Activated naive CD4-positive, alpha-beta T cell treated with anti-CD3 and anti-CD28 coated beads, Interleukin-2, amount 10 ng/mL, durations not matched to agents 7 days and 5 days (primary cell): ENCODE measurements around the gene CLIP4.

Source experiments
- CTCF ChIA-PET: fragments of 350-600 bp; sonication (Branson Sonifier 250); formaldehyde crosslinking; loops from one replicate; lab custom pipeline; 2021; ENCODE audit warnings: antibody characterized with exemption; lab: Charles Lee
- DNase-seq: peaks from one replicate; pipeline ENCODE4 v3.0.0-alpha.2; 2020
- H3K27ac Mint-ChIP-seq: one replicate; pipeline ENCODE4 v1.8.0; 2021; ENCODE audit warnings: mild to moderate bottlenecking, moderate library complexity, mixed read lengths
- H3K27me3 Mint-ChIP-seq: one replicate; pipeline ENCODE4 v1.8.0; 2021; ENCODE audit warnings: mild to moderate bottlenecking, mixed read lengths
- H3K36me3 Mint-ChIP-seq: one replicate; pipeline ENCODE4 v1.8.0; 2021; ENCODE audit warnings: mixed read lengths
- H3K4me1 Mint-ChIP-seq: one replicate; pipeline ENCODE4 v1.8.0; 2021; ENCODE audit warnings: mixed read lengths
- H3K4me3 Mint-ChIP-seq: one replicate; pipeline ENCODE4 v1.8.0; 2021; ENCODE audit warnings: mild to moderate bottlenecking, moderate library complexity, mixed read lengths
- H3K9me3 Mint-ChIP-seq: one replicate; pipeline ENCODE4 v1.8.0; 2021; ENCODE audit warnings: mixed read lengths

CLIP4 gene

DNA sequence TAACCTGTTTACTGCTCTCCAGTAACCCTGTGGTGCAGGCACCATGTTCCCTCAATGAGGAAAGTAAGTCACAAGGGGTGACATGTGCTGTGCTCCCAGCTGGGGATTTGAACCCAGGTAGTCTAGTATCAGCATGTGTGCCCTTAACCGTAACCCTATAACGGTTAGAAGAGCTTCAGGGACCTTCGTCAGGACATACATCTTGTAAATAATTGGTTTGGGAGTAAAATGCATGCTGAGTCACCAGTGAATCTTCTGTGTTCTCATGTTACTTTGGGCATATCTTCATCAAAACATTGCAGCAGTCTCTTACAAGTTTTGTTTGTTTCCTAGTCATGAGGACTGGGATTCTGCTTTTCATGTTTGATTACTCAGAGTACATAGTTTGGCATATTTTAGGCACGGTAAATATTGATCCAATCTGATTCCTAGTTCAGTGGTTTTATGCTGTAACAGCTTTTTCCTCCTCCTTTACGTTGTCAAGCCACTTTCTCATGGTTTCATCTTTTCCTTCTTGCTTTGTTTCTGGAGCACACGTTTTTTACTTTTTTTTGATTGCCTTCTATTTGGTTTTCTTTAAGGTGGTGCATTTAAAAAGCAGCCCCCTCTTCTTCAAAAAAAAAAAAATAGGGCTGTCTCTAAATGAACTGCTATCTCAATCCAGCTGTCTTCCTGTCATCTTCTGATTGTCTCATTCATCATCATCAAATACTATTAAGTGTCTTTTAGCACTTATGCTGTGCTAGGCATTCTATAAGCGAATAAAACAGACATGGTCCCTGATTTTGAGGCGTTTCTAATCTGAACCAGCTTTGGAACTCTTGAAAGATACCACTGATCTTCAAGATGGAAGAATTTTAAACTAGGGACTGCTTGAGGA, 50.4 kb downstream of the CLIP4 start:
- Mint-ChIP-seq H3K36me3 (peaks cover 38% of the 10 kb centered on the region), H3K27ac (no peak overlapping the region), H3K4me3 (no peak overlapping the region), H3K4me1 (no peaks in the 10 kb centered on the region), H3K27me3 (no peaks in the 10 kb centered on the region), H3K9me3 (no peaks in the 10 kb centered on the region)
- DNase-seq: no peak
- CTCF ChIA-PET: interaction anchor here (1.5 kb wide), 1 partner anchor 207 kb away, joined by 6 read pairs; no protein-coding TSS in a partner anchor

DNA sequence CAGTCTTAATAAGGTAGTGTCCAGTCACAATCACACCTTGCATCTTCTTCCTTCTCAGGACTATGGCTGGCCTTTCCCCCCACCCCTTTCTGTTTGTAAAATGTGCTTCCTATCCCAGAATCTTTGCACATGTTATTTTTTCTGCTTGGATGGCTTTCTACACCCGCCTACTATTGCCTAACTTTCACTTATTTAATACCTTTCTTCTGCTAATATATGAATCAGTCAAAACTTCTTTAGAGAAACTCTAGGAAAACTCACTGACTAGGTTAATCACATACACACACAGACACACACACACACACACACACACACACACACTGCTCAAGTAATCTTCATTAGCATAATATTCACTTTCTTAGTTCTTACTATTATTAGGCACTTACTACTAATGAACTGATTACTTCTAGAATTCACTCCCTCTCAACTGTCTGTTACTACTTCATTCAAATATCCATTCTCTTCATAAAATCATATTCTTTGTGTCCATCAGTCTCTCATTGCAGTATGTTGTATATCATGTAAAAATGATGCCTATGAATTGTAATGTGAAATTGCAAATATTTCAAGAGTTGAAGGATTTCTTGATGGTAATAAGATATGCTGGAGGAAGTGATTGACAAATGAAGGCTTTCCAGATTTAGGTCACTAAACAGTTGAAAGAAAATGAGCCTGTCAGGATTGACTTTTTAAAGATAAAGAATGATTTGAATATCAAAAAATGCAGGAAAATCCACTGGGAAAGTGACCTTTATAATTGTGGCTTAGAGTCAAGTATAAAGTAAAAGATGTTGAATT, 51.2 kb downstream of the CLIP4 start:
- CTCF ChIA-PET: no interaction called here
- Mint-ChIP-seq H3K4me3 (no peak overlapping the region), H3K9me3 (no peaks in the 10 kb centered on the region), H3K4me1 (no peaks in the 10 kb centered on the region), H3K36me3 (peaks cover 35% of the 10 kb centered on the region), H3K27me3 (no peaks in the 10 kb centered on the region), H3K27ac (no peak overlapping the region)
- no peak for DNase-seq

DNA sequence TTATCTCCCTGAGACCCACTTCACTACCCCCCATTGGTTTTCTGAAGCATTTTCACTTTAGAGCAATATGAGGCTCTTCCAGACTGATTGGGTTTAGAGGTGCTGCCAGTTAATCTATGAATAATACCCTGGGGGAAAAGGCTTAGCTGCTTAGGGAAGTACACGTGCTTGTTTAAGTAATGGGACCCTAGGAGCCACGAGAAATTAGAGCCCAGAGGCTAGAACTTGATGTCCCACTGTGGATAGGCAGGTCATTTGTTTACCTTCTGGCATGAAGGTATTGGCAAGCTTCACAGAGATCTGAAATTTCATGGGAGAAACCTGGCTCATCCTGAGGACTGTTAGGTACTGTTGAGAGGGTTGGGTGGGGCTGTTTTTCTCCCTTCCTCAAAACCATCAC, 59.7 kb downstream of the CLIP4 start:
- Mint-ChIP-seq H3K27me3 (no peaks in the 10 kb centered on the region), H3K4me3 (no peak overlapping the region), H3K9me3 (no peaks in the 10 kb centered on the region), H3K4me1 (no peaks in the 10 kb centered on the region), H3K27ac (no peak overlapping the region), H3K36me3 (peaks cover 31% of the 10 kb centered on the region)
- CTCF ChIA-PET: no interaction called here
- no peak for DNase-seq

DNA sequence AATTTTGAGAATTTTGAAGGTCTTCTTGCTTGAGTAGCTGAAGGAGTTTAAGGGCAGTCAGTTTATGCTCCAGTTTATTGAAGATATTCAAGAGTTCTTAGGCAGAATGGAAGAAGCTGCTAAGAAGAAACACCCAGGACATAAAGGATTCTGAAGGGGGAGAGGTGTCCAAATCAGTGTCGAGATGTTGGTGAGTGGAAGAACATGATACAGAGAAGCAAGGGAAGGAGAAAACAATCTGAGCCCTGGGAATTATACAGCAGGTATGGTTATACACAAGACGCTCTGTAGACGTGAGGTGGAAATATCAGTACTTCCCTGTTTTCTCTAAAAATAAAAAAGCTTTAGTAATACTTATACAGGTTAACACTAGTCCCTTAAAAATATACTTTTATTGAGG, 60.1 kb downstream of the CLIP4 start:
- H3K9me3 Mint-ChIP-seq: no peaks in the 10 kb centered on the region
- H3K27ac Mint-ChIP-seq: no peak overlapping the region
- CTCF ChIA-PET: no interaction called here
- no peak overlapping the region for H3K4me3 Mint-ChIP-seq
- H3K4me1 Mint-ChIP-seq: no peaks in the 10 kb centered on the region
- no peak for DNase-seq
- H3K27me3 Mint-ChIP-seq: no peaks in the 10 kb centered on the region
- H3K36me3 Mint-ChIP-seq: peaks cover 32% of the 10 kb centered on the region

DNA sequence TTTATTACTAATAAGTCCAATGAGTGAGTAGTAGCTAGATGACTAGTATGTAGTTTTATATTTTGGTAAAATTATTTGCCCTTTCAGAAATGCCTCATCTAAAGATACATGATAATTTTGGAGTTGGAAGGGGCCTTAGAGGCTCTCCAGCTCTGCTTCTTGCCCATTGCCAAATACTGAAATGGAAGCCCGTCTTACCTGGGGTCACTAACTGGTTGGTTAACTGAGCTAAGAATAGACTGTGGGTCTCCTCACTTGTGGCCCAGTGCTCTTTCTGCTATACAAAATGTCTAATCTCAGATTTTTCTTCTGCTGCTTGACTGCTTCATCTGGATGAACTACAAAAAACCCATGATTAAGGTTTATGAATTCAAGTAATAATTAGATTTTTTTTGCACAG, 67.1 kb downstream of the CLIP4 start:
- Mint-ChIP-seq H3K27ac (no peak overlapping the region), H3K4me3 (no peak overlapping the region), H3K4me1 (no peaks in the 10 kb centered on the region), H3K36me3 (peaks cover 27% of the 10 kb centered on the region), H3K27me3 (no peaks in the 10 kb centered on the region), H3K9me3 (no peaks in the 10 kb centered on the region)
- no peak for DNase-seq
- CTCF ChIA-PET: interaction anchor here (1.0 kb wide), 1 partner anchor 223 kb away, joined by 3 read pairs; no protein-coding TSS in a partner anchor

DNA sequence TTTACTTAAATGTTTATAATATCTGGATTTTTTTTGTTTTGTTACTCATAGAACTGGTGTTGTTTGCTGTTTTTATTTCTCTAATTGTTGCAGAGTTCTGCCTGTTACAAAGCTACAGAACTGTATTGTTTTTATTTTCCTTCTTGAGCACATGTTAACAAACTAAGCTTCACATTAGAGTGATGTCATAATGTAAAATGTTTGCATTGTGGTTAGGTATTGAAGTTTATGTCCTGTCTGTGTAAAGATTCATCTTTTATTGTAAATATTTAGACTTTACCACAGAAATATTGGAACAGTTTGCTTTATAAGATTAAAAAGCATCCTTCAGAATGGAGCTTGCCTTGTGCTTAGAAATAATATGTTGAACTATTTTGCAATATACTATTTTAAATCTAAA, 67.7 kb downstream of the CLIP4 start:
- CTCF ChIA-PET: no interaction called here
- Mint-ChIP-seq H3K9me3 (peaks cover 4% of the 10 kb centered on the region), H3K27me3 (no peaks in the 10 kb centered on the region), H3K36me3 (peaks cover 32% of the 10 kb centered on the region), H3K4me1 (no peaks in the 10 kb centered on the region), H3K27ac (no peak overlapping the region), H3K4me3 (no peak overlapping the region)
- no peak for DNase-seq

DNA sequence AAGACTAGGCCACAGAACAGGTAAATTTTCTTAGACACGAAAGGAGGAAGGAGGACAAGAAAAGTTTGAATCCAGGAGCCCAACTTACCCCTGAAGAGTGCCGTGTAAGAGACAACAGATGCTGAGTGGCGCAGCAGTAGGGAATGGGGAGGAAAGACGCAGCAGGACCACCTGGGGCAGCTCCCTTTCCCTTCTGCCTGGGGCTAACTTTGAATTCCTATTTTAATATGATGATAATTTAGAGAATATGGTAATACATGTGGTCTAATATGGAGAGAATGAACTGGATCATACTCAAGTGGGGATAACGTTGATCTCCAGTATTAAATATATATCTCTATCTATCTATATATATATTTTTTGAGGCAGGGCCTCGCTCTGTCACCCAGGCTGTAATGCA, 69.3 kb downstream of the CLIP4 start:
- H3K27me3 Mint-ChIP-seq: no peaks in the 10 kb centered on the region
- H3K9me3 Mint-ChIP-seq: peaks cover 4% of the 10 kb centered on the region
- no peak for DNase-seq
- CTCF ChIA-PET: no interaction called here
- peaks cover 35% of the 10 kb centered on the region for H3K36me3 Mint-ChIP-seq
- H3K4me1 Mint-ChIP-seq: no peaks in the 10 kb centered on the region
- no peak overlapping the region for H3K4me3 Mint-ChIP-seq
- no peak overlapping the region for H3K27ac Mint-ChIP-seq

DNA sequence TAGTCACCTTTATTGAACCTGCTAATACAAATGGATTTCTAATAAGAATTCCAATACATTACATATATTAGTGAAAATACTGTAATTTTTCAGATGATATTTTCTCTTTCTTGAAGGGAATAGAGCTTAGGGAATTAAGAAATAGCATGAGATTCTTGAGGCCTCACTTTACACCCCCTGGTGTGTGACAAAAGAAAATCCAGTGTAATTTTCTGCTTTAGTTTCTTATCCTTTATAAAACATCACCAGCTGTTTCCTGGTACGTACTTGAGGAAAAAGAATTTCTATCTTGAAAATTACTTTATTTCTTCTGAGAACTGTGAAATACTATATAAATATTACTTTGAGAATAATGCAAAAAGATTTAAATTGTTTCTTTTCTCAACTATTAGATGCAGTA, 71.6 kb downstream of the CLIP4 start:
- no peaks in the 10 kb centered on the region for H3K27me3 Mint-ChIP-seq
- CTCF ChIA-PET: no interaction called here
- H3K36me3 Mint-ChIP-seq: peaks cover 29% of the 10 kb centered on the region
- H3K9me3 Mint-ChIP-seq: peaks cover 4% of the 10 kb centered on the region
- H3K4me1 Mint-ChIP-seq: no peaks in the 10 kb centered on the region
- H3K4me3 Mint-ChIP-seq: no peak overlapping the region
- no peak for DNase-seq
- no peak overlapping the region for H3K27ac Mint-ChIP-seq

DNA sequence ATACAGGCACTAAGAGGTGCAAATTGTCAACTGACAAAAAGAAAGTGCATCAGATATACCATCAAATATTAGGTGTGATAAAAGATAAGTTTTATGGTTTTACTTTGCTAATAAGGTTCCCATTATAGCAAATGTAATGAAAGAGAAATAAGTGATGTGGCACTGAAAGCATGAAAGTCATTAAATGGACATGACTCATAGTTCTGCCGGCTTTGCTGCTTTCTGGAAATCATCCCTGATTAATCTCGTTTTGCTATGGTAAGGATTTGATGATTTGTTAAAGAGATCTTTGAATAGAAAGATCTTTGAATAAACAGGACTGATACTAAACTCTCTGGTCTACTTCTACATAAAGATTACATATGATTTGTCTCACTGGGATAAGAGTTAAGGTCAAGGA, 72.7 kb downstream of the CLIP4 start:
- H3K27me3 Mint-ChIP-seq: no peaks in the 10 kb centered on the region
- H3K9me3 Mint-ChIP-seq: peaks cover 4% of the 10 kb centered on the region
- peaks cover 22% of the 10 kb centered on the region for H3K36me3 Mint-ChIP-seq
- H3K4me1 Mint-ChIP-seq: no peaks in the 10 kb centered on the region
- no peak for DNase-seq
- no peak overlapping the region for H3K4me3 Mint-ChIP-seq
- CTCF ChIA-PET: no interaction called here
- H3K27ac Mint-ChIP-seq: no peak overlapping the region

DNA sequence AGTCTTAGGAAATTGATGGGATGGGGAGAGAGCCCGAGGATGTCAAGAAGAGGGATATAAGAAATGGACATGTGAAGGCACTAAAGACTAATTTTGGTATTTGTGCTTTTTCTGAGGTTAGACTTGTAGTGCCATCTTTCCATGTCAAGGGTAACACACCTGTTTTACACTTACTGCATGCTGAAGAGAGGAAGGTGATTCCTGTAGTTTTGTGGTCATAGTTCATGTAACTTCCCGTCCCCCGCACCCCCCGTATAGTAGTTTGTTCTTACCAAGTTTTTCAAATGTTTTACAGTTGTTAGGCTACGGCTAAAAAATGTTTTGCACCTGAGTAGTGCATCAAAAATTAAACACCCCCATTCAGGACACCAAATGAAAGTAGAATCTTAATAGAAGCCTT, 73.8 kb downstream of the CLIP4 start:
- DNase-seq: no peak
- Mint-ChIP-seq H3K27me3 (no peaks in the 10 kb centered on the region), H3K9me3 (peaks cover 4% of the 10 kb centered on the region), H3K4me1 (no peaks in the 10 kb centered on the region), H3K27ac (no peak overlapping the region), H3K4me3 (no peak overlapping the region), H3K36me3 (peaks cover 22% of the 10 kb centered on the region)
- CTCF ChIA-PET: no interaction called here

DNA sequence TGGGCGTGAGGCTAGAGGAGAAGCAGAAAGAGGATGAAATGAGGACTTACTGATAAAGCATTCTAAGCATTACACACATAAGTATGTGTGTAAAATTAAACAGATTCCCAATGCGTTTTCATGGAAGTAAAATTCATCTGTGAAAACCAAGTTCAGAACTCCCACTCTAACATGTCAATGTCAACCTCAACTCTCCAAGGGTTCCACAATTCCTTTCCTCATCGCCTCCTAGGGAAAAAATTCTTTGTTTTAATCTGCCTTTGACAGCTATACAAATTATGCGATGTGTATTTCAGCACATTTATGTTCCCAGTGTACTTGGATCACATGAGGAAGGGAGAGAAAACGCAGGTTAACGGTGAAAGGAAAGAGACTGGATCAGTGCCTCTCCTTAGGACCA, 76.6 kb downstream of the CLIP4 start:
- H3K27ac Mint-ChIP-seq: no peak overlapping the region
- peaks cover 12% of the 10 kb centered on the region for H3K36me3 Mint-ChIP-seq
- H3K9me3 Mint-ChIP-seq: peaks cover 4% of the 10 kb centered on the region
- H3K27me3 Mint-ChIP-seq: no peaks in the 10 kb centered on the region
- CTCF ChIA-PET: interaction anchor here (2.0 kb wide), 1 partner anchor 233 kb away, joined by 5 read pairs; no protein-coding TSS in a partner anchor
- DNase-seq: no peak
- H3K4me3 Mint-ChIP-seq: no peak overlapping the region
- no peaks in the 10 kb centered on the region for H3K4me1 Mint-ChIP-seq

DNA sequence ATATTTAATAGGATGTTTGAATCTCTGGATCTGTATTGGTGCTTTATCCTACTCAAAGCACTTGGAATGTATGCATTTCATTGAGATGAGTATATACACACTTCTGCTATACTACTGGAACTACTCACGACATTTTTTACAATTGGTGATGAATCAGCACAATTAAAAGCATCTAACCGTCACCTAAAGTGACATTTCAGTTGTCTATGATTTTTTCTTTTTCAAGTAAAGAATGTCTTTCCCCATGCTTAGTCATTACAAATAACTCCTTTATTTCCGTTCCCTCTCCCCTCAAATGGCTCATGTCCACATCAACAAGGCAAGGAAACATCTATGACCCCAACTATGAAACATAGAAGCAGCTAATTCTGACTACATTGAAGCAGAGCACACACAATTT, 77.3 kb downstream of the CLIP4 start:
- peaks cover 9% of the 10 kb centered on the region for H3K36me3 Mint-ChIP-seq
- no peak overlapping the region for H3K27ac Mint-ChIP-seq
- CTCF ChIA-PET: interaction anchor here (2.0 kb wide), 1 partner anchor 233 kb away, joined by 5 read pairs; no protein-coding TSS in a partner anchor
- no peaks in the 10 kb centered on the region for H3K4me1 Mint-ChIP-seq
- peaks cover 3% of the 10 kb centered on the region for H3K9me3 Mint-ChIP-seq
- no peak overlapping the region for H3K4me3 Mint-ChIP-seq
- H3K27me3 Mint-ChIP-seq: no peaks in the 10 kb centered on the region
- no peak for DNase-seq

DNA sequence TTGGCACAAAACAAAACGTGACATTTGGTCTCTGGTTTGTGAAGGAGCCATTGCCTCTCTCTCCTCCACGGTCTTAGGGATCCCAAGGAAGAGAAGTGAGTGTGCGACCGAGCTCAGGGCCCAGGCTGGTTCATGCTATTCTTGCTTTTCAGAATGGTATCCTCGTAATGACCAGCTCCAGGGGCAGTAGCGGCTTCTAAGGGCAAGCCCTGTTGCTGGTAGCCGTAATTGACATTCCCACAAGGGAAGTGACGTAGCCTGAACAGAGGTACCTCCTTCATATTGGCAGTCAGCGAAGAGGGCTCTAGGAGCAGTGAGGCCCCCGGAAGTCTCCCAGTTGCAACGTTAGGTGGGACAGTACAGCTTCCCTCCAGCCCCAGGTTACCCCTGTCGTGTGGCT, 77.9 kb downstream of the CLIP4 start:
- no peak overlapping the region for H3K4me3 Mint-ChIP-seq
- CTCF ChIA-PET: interaction anchor here (0.5 to 1.3 kb wide), 3 partner anchors 232 to 372 kb away, joined by 3 to 4 read pairs (median 3); no protein-coding TSS in a partner anchor
- no peaks in the 10 kb centered on the region for H3K9me3 Mint-ChIP-seq

DNA sequence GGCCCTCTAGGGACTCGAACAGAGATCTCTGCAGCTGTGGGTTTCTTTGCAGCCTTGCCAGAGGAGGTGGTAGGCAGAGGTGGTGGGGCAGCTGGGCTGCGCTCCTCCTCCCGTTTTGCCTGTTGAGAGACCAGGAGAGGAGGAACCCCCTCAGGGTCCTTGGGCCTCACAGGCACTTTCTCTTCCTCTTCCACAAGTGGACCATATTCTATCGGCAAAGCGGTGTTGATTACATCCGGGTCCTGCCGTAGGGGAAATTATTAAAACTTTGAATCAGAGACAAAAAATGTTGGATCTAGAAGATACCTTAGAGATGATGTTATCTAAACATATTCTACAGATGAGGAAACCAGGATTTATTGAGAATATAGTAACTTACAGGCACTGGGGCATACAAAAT, 78.5 kb downstream of the CLIP4 start:
- Mint-ChIP-seq H3K27me3 (no peaks in the 10 kb centered on the region), H3K4me3 (no peak overlapping the region), H3K9me3 (no peaks in the 10 kb centered on the region), H3K4me1 (no peaks in the 10 kb centered on the region), H3K27ac (no peak overlapping the region), H3K36me3 (peaks cover 3% of the 10 kb centered on the region)
- CTCF ChIA-PET: interaction anchor here (1.2 to 1.3 kb wide), 2 partner anchors 233 to 235 kb away, joined by 3 to 4 read pairs; no protein-coding TSS in a partner anchor
- DNase-seq: no peak

More for the DNA sequence above, 77.9 kb downstream of the CLIP4 start:
- no peaks in the 10 kb centered on the region for H3K4me1 Mint-ChIP-seq
- no peak for DNase-seq
- H3K27ac Mint-ChIP-seq: no peak overlapping the region
- H3K27me3 Mint-ChIP-seq: no peaks in the 10 kb centered on the region
- peaks cover 4% of the 10 kb centered on the region for H3K36me3 Mint-ChIP-seq
